Measurements from ENCODE around the gene NKPD1. TPM values are rescaled to one million over a fixed set of nuclear protein-coding genes. Genes with fewer than 3 reads are reported as not detected.

NKPD1 gene
- total RNA-seq, 2 donors from 2014 or later: 0.49 to 0.81 TPM

DNA sequence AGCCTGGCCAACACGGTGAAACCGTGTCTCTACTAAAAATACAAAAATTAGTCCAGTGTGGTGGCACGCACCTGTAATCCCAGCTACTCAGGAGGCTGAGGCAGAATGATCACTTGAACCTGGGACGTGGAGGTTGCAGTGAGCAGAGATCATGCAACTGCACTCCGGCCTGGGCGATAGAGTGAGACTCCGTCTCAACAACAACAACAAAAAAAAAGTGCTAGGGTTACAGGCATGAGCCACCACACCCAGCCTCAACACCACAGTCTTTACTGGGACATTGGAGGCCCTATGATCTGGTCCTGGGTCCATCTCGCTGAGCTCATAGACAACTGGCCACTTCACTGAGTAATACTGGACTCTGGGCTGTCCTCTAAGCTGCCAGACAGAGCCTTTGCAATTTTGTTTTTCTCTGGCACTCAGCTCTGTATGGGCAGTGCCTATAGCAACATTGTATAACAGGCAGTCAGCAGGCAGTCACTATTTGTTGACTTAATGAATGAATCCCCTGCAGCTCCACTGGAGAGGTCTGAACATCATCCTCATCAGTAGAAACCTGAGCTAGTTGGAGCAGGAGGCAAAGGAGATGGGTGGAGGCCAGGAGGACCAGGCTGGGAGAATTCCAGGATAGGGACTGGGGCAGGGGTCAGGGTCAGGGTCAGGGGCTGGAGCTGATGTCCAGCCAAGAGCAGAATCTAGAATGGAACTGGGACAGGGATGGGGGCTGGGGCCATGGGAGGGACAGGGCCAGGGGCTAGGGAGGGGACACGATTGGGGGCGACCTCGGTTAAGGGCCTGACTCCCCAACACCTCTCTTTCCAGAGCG, 25.9 kb upstream of the NKPD1 start:
- TF ChIP-seq, protein P1, sequence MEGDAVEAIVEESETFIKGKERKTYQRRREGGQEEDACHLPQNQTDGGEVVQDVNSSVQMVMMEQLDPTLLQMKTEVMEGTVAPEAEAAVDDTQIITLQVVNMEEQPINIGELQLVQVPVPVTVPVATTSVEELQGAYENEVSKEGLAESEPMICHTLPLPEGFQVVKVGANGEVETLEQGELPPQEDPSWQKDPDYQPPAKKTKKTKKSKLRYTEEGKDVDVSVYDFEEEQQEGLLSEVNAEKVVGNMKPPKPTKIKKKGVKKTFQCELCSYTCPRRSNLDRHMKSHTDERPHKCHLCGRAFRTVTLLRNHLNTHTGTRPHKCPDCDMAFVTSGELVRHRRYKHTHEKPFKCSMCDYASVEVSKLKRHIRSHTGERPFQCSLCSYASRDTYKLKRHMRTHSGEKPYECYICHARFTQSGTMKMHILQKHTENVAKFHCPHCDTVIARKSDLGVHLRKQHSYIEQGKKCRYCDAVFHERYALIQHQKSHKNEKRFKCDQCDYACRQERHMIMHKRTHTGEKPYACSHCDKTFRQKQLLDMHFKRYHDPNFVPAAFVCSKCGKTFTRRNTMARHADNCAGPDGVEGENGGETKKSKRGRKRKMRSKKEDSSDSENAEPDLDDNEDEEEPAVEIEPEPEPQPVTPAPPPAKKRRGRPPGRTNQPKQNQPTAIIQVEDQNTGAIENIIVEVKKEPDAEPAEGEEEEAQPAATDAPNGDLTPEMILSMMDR (IDR thresholded peaks at IDR 0.05): no peak
- Histone ChIP-seq H3K4me3 (no peak overlapping the region), H3K36me3 (peaks cover under 1% of the 10 kb centered on the region), H3K27me3 (replicated peaks; ENCODE audit: insufficient read depth) (no peaks in the 10 kb centered on the region), H3K9me3 (no peaks in the 10 kb centered on the region), H3K4me1 (ENCODE audit: control insufficient read depth in 1 of 2, low read depth in 2 of 2) (peaks cover 0 to under 1% of the 10 kb centered on the region in 2 donors), H3K27ac (no peak overlapping the region)
- ATAC-seq (ENCODE audit: insufficient number of reproducible peaks, low FRiP score, low read depth) (no peak), DNase-seq (ENCODE audit: low spot score) (no peak)

- no peak for ATAC-seq (ENCODE audit: insufficient number of reproducible peaks, low FRiP score, low read depth)
- no peaks in the 10 kb centered on the region for H3K27me3 ChIP-seq (replicated peaks; ENCODE audit: insufficient read depth)
- no peak for DNase-seq (ENCODE audit: low spot score)
- peaks cover 20 to 22% of the 10 kb centered on the region in 2 donors for H3K4me1 ChIP-seq (ENCODE audit: control insufficient read depth in 1 of 2, low read depth in 2 of 2)
- H3K9me3 ChIP-seq: no peaks in the 10 kb centered on the region
- TF ChIP-seq, protein P1 (IDR thresholded peaks at IDR 0.05): no peak
- no peak overlapping the region for H3K27ac ChIP-seq
- no peak overlapping the region for H3K4me3 ChIP-seq
- peaks cover 8% of the 10 kb centered on the region for H3K36me3 ChIP-seq
These were observed 23.3 kb upstream of the NKPD1 start for GRCh38 chr19:45184115-45184514.

GRCh38 chr19:45182758-45183157, 22.0 kb upstream of the NKPD1 start:
- Histone ChIP-seq H3K36me3 (peaks cover 8% of the 10 kb centered on the region), H3K4me1 (ENCODE audit: control insufficient read depth in 1 of 2, low read depth in 2 of 2) (peaks cover 20 to 24% of the 10 kb centered on the region in 2 donors), H3K4me3 (no peak overlapping the region), H3K27me3 (replicated peaks; ENCODE audit: insufficient read depth) (no peaks in the 10 kb centered on the region), H3K9me3 (no peaks in the 10 kb centered on the region), H3K27ac (no peak overlapping the region)
- ATAC-seq (ENCODE audit: insufficient number of reproducible peaks, low FRiP score, low read depth) (no peak), DNase-seq (ENCODE audit: low spot score) (no peak)
- TF ChIP-seq, protein P1 (IDR thresholded peaks at IDR 0.05): no peak

- Histone ChIP-seq H3K9me3 (no peaks in the 10 kb centered on the region), H3K27ac (no peak overlapping the region), H3K27me3 (replicated peaks; ENCODE audit: insufficient read depth) (no peaks in the 10 kb centered on the region), H3K4me1 (ENCODE audit: control insufficient read depth in 1 of 2, low read depth in 2 of 2) (peaks cover 26 to 32% of the 10 kb centered on the region in 2 donors), H3K36me3 (peaks cover 8% of the 10 kb centered on the region), H3K4me3 (no peak overlapping the region)
- no peak for DNase-seq (ENCODE audit: low spot score)
- TF ChIP-seq, protein P1 (IDR thresholded peaks at IDR 0.05): no peak
- ATAC-seq (ENCODE audit: insufficient number of reproducible peaks, low FRiP score, low read depth): no peak
These were observed 20.2 kb upstream of the NKPD1 start for GRCh38 chr19:45180936-45181335.

DNA sequence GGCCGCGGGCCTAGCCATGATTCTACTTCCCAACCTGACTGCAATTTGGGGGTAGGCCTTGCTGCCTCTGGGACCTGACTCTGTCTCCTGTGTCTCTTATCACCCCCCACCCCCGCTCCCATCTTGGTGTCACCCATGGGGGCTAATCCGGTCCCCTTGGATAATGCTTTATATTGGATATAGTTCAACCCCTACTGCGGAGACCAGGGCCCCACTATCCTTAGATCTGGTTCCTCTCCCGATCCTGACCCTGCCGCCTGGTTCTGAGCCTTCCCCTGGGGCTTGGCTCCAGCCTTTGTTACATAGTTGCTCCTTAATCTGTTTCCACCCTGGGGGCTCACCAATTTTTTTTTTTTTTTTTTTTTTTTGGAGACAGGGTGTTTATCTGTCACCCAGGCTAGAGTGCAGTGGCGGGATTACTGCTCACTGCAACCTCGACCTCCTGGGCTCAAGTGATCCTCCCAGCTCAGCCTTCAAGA, 19.1 kb upstream of the NKPD1 start:
- peak overlapping the region; percentile 84 to 89 for H3K27ac ChIP-seq
- ATAC-seq (ENCODE audit: insufficient number of reproducible peaks, low FRiP score, low read depth): no peak
- H3K9me3 ChIP-seq: no peaks in the 10 kb centered on the region
- no peaks in the 10 kb centered on the region for H3K27me3 ChIP-seq (replicated peaks; ENCODE audit: insufficient read depth)
- H3K4me3 ChIP-seq: peak overlapping the region; percentile 91
- peaks cover 26 to 32% of the 10 kb centered on the region in 2 donors for H3K4me1 ChIP-seq (ENCODE audit: control insufficient read depth in 1 of 2, low read depth in 2 of 2)
- H3K36me3 ChIP-seq: peaks cover 8% of the 10 kb centered on the region
- no peak for DNase-seq (ENCODE audit: low spot score)
- TF ChIP-seq, protein P1 (IDR thresholded peaks at IDR 0.05): no peak

Measured in thoracic aorta (tissue), 2 donors.